Activated naive CD8-positive, alpha-beta T cell treated with anti-CD3 and anti-CD28 coated beads, Interleukin-2, amount 50 U/mL, for 24 hours (primary cell): ENCODE measurements around the gene KIF26B.
"Not testable (repeated sequence)": the region's sequence is repeated elsewhere in the genome, so short reads cannot be mapped to it uniquely, and the experiment has no call there.

Experiments used
- ATAC-seq: fragments of 150-1000 bp; cut with Tn5 transposase; one replicate; pipeline ENCODE4 v1.10.0; 2021
- DNase-seq: peaks from one replicate; pipeline ENCODE4 v3.0.0; 2021
- H3K27ac Mint-ChIP-seq: one replicate; pipeline ENCODE4 v1.8.0; 2021; ENCODE audit warnings: mild to moderate bottlenecking, mixed read lengths
- H3K27me3 Mint-ChIP-seq: one replicate; pipeline ENCODE4 v1.8.0; 2021; ENCODE audit warnings: mixed read lengths
- H3K36me3 Mint-ChIP-seq: one replicate; pipeline ENCODE4 v1.8.0; 2021; ENCODE audit warnings: low read depth, mixed read lengths
- H3K4me1 Mint-ChIP-seq: one replicate; pipeline ENCODE4 v1.8.0; 2021; ENCODE audit warnings: mixed read lengths
- H3K4me3 Mint-ChIP-seq: one replicate; pipeline ENCODE4 v1.8.0; 2021; ENCODE audit warnings: mild to moderate bottlenecking, moderate library complexity, mixed read lengths
- H3K9me3 Mint-ChIP-seq: one replicate; pipeline ENCODE4 v1.8.0; 2021; ENCODE audit warnings: mixed read lengths

Gene KIF26B

DNA sequence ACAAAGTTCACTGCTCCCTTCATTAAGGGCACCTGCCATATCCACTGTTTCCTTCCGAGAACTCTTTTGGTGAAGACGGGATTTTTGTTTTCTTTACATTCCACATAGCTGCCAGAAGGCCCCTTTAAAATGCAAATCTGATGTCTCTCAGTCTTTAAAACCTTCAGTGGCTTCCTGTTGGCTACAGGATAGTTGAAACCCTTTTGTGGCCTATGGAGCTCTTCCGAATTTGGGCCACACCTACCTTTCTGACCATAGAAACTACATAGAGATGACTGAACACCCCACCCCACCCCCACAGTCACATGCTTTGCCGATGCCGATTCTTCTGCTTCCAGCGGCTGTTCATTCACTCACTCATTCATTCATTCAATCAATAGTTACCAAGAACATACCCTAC is 502.6 kb downstream of the KIF26B start:
- no peaks in the 10 kb centered on the region for H3K27me3 Mint-ChIP-seq
- no peak overlapping the region for H3K27ac Mint-ChIP-seq
- H3K36me3 Mint-ChIP-seq, result no peaks in the 10 kb centered on the region
- no peaks in the 10 kb centered on the region for H3K4me1 Mint-ChIP-seq
- no peaks in the 10 kb centered on the region for H3K9me3 Mint-ChIP-seq
- ATAC-seq, result no peak
- no peak overlapping the region for H3K4me3 Mint-ChIP-seq
- no peak for DNase-seq

DNA sequence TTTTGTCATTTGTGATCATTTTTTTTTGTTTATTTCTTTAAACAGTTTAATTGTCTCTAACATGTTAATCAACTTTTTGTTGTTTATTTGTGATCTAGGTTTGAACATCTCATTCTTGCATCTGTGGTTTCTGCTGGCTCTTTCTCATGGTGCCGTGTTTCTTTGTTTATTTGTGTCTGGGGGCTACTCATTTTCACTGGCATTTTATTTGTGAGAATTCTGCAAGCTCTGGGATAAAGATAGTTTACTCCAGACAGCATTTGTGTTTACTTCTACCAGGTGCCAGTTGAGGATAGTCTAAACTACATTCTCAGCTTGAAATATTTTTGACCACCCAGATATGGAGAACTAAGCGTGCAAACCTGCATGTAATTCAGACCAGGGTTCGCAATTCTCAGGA is 508.6 kb downstream of the KIF26B start:
- Mint-ChIP-seq H3K27me3 (no peaks in the 10 kb centered on the region), H3K27ac (no peak overlapping the region), H3K4me1 (no peaks in the 10 kb centered on the region), H3K4me3 (no peak overlapping the region), H3K36me3 (no peaks in the 10 kb centered on the region), H3K9me3 (no peaks in the 10 kb centered on the region)
- no peak for DNase-seq
- ATAC-seq, result no peak

DNA sequence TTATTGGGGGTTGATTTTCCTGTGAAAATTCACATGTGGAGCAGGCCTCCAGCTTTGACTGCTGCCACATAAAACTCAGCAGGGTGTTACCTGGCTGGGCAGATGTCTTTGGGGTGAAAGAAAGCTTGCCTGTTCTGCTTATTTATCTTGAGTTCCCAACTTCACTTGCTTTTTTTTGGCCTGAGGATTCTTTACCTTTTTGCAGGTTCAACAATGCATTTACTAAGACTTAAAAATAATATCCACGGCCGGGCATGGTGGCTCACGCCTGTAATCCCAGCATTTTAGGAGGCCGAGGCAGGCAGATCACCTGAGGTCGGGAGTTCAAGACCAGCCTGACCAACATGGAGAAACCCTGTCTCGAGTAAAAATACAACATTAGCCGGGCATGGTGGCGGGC is 509.1 kb downstream of the KIF26B start:
- no peaks in the 10 kb centered on the region for H3K9me3 Mint-ChIP-seq
- H3K27me3 Mint-ChIP-seq, result no peaks in the 10 kb centered on the region
- H3K36me3 Mint-ChIP-seq, result no peaks in the 10 kb centered on the region
- H3K4me3 Mint-ChIP-seq, result no peak overlapping the region
- ATAC-seq (no peak), DNase-seq (no peak)
- no peaks in the 10 kb centered on the region for H3K4me1 Mint-ChIP-seq
- no peak overlapping the region for H3K27ac Mint-ChIP-seq

DNA sequence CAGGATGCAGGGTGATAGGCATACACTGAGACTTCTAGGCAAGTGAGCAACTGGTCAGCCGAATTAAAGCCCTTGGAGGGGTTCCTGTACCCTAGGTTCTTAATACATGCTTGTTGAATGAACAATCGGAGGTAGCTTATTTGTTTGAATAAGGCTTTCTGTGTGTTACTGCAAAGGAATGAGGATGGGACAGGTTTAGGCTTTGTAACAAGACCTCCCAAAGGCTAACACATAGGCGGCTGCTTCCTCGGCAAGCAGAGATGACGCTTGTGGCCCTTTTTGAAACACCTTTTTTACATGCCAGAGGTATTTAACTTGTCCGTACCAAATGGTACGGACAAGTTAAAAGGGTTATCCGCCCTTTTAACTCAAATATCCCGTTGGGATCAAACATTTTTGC is 511.6 kb downstream of the KIF26B start:
- H3K27me3 Mint-ChIP-seq, result no peaks in the 10 kb centered on the region
- no peak for ATAC-seq
- no peaks in the 10 kb centered on the region for H3K4me1 Mint-ChIP-seq
- H3K4me3 Mint-ChIP-seq, result no peak overlapping the region
- H3K27ac Mint-ChIP-seq, result no peak overlapping the region
- no peaks in the 10 kb centered on the region for H3K9me3 Mint-ChIP-seq
- no peak for DNase-seq
- H3K36me3 Mint-ChIP-seq, result no peaks in the 10 kb centered on the region

DNA sequence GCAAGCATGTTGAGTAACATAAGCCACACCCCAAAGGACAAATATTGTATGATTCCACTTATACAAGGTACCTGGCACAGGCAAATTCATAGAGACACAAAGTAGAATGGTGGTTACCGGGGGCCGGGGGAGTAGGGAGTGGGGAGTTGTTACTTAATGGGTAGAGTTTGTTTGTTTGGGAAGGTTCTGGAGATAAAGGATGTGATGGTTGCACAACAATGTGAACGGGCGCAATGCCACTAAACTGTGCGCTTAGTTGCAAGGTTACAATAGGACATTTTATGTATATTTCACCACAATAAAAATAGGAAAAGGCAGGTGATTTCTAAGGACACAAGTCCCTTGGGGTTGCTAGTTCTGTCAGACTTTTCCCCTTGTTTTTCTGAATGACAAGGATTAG is 516.6 kb downstream of the KIF26B start:
- ATAC-seq (no peak), DNase-seq (no peak)
- H3K4me1 Mint-ChIP-seq, result no peaks in the 10 kb centered on the region
- no peaks in the 10 kb centered on the region for H3K27me3 Mint-ChIP-seq
- no peaks in the 10 kb centered on the region for H3K9me3 Mint-ChIP-seq
- H3K4me3 Mint-ChIP-seq, result no peak overlapping the region
- H3K27ac Mint-ChIP-seq, result no peak overlapping the region
- no peaks in the 10 kb centered on the region for H3K36me3 Mint-ChIP-seq

DNA sequence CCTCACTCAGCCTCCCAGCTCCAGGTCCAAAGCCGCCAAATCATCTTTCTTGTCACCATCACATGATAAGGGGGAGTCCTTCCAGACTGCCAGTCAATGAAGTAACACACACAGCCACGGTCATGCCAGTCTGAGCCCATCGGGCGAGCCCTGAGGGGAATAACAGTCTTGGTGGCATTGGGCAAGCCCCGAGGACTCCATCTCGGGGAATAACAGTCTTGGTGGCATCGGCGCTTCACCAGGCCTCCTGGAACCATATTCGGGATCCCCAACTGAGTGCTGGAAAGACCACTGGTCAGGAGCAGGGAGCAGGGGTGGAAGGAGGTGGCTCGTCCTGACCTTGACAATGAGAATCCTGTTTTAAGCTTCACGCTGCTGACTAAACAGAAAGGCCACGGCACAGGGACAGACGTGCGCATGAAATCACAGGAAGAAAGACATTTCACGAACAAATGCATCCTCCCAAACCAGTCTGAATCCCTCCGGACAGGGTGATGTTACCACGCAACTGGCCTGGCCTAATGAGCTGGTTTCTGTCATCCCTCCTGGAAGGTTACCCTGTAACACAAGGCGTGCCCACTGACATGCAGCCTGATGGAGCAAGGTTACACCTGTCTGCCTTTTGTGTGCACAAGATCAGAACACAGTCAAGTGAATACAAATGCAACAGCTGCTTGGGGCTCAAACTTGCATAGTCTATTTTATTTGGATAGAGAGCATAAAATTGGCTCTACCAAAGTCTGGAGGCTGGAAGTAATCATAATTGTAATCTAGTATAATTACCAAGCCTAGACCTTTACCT is 517.4 kb downstream of the KIF26B start:
- Mint-ChIP-seq H3K27me3 (no peaks in the 10 kb centered on the region), H3K4me1 (no peaks in the 10 kb centered on the region), H3K36me3 (no peaks in the 10 kb centered on the region), H3K9me3 (no peaks in the 10 kb centered on the region), H3K27ac (no peak overlapping the region), H3K4me3 (no peak overlapping the region)
- ATAC-seq (no peak), DNase-seq (no peak)

DNA sequence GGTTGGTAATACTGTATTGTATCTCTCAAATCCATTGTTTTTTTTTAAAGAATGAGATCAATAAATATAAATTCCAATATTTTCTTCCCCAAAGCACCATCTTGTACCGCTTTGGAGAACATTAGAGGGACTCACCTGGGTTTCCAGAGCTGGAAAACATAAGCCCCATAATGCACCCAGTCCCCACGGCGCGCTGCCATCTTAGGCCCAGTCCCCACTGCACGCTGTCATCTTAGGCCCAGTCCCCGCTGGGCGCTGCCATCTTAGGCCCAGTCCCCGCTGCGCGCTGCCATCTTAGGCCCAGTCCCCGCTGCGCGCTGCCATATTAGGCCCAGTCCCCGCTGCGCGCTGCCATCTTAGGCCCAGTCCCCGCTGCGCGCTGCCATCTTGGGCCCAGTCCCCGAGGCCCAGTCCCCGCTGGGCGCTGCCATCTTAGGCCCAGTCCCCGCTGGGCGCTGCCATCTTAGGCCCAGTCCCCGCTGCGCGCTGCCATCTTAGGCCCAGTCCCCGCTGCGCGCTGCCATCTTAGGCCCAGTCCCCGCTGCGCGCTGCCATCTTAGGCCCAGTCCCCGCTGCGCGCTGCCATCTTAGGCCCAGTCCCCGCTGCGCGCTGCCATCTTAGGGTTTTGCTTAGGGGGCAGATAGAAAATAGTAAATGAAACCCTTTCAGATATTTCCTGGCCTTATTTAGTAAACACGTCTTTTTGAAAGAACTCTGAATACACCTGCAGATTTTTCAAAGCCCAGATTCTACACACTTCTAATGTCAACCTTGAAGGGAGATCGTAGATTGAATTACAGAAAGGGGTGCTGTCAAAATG is 518.3 kb downstream of the KIF26B start:
- not testable (repeated sequence) for H3K4me3 Mint-ChIP-seq, H3K9me3 Mint-ChIP-seq, H3K27me3 Mint-ChIP-seq, H3K27ac Mint-ChIP-seq, H3K36me3 Mint-ChIP-seq, DNase-seq, ATAC-seq, H3K4me1 Mint-ChIP-seq

DNA sequence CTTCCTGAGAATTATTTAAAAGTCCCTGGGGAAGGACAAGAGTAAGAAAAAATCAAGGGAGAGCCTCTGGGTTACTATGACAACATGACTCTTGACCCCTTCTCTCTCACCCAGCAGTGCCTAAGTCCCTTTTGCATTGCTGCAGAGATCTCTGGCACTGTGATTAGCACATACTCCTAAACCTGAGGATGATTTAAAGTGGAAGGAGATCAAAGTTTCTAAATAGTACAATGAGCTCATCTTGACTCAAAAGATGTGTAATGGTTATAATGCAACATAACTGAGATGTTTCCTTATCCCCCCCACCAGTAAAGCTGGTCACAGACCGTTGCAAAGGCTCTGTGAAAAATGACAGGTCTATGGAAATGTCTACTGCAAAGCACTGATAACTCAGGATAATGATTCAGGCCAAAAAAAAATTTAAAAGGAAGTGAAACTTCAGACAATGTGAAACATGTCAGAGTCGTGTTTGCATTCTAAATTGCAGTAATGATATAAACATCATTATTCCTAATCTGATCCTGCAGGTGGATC is 519.2 kb downstream of the KIF26B start:
- DNase-seq (no peak), ATAC-seq (no peak)
- H3K9me3 Mint-ChIP-seq, result no peaks in the 10 kb centered on the region
- no peaks in the 10 kb centered on the region for H3K36me3 Mint-ChIP-seq
- H3K27ac Mint-ChIP-seq, result no peak overlapping the region
- no peaks in the 10 kb centered on the region for H3K4me1 Mint-ChIP-seq
- no peaks in the 10 kb centered on the region for H3K27me3 Mint-ChIP-seq
- H3K4me3 Mint-ChIP-seq, result no peak overlapping the region

DNA sequence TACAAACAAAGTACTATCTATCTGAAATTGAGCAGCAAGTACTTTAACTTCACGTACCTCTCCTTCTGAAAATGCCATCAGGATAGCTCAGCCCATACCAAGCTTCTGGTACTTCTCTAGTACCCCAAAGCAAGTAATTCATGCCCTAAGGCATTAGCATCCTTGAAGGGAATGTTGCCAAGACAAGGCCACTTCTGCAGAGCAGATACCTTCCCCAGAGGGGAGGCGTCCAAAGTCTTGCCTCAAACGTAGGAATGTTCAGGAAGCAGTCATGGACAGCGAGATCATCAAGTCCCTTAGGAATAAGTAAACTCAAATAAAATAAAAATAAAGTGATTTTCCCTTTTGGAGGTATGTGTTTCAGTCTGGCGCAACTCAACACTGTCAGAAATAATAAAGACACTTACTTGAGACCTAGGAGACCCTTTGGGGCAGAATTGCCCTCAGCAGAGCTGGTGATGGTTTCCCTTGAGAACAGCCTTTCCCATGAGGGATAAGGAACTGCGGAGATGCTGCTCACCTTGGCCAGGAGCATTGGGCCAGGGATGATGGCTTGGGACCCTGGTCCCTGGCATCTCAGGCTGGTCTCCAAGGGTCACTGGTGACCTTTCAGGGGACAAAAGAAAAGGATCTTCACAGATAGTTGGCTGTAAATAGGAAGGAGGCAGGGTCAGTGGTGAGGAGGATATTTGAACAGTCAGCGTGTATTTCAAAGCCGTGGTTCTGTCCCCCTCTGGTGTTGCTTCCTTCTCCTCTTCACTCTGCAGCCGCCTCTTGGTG is 522.9 kb downstream of the KIF26B start:
- no peak for ATAC-seq
- Mint-ChIP-seq H3K27me3 (no peaks in the 10 kb centered on the region), H3K4me1 (no peaks in the 10 kb centered on the region), H3K27ac (no peak overlapping the region), H3K36me3 (no peaks in the 10 kb centered on the region), H3K9me3 (no peaks in the 10 kb centered on the region), H3K4me3 (no peak overlapping the region)
- DNase-seq, result no peak

DNA sequence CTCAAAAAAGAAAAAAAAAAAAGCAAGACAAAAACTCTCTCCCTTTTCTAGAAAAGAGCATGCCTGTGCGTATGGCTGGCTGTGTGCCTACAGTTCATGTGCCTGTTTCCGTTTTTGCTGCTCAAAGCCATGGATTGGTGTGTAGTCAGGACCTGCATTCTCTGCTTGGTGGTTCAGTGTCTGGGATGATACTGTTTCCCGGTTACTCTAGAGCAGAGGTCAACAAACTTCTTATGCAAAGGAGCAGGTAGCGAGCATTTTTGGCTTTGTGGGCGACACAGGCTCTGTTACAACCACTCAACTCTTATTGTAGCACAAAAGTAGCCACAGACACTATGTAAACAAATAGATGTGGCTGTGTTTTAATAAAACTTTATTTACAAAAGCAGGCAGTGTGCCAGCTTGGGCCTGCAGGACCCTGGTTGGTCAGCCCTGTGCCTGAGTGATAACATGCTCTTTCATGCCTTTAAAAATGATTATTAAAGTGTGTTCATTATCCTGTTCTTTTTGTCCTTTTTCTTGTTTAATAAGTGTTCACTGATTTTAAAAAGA is 524.2 kb downstream of the KIF26B start:
- ATAC-seq (no peak), DNase-seq (no peak)
- no peak overlapping the region for H3K27ac Mint-ChIP-seq
- no peaks in the 10 kb centered on the region for H3K9me3 Mint-ChIP-seq
- H3K27me3 Mint-ChIP-seq, result no peaks in the 10 kb centered on the region
- H3K4me3 Mint-ChIP-seq, result no peak overlapping the region
- no peaks in the 10 kb centered on the region for H3K36me3 Mint-ChIP-seq
- no peaks in the 10 kb centered on the region for H3K4me1 Mint-ChIP-seq

DNA sequence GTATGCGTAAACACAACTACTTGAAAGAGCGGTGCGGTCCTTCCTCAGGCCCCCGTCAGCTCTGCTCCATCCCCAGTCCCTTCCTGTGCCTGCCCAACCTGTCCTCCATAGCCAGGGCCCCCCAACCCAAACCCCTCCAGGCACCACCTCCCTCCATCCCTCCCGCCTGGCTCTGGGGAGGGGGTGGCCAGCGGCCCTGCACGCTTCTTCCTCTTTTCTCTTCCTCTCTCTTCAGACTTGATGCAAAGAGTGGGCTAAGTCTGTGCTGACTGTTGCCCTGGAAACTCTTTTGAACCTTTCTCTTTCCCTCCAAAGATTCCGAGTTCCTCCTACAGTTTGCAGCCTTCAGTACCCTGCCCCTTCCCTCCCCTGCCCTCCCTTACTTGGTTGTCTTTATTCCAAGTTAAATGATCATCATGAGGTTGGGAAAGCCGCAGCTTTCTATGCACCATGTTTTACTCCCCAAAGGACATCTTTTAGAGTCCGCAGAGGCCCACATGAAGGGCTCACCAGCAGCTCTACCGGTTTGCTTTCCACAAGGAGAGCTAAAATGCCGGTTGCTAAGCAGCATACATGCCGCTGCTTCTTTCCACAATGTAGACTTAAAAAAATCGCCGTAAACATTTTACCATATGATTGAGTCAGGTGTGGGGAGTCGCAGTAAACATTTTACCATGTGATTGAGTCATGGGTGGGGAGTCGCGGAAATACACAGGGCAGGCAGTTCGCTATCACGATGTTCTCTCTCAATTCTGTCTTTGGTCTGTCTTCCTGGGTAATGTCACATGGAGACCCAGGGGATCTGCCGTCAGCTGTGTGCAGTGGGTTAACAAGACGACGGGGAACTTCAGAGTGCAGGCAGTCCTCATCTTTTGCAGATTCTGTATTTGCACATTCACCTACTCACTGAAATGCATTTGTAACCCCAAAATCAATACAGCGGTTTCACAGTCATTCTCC is 525.3 kb downstream of the KIF26B start:
- Mint-ChIP-seq H3K36me3 (no peaks in the 10 kb centered on the region), H3K4me1 (no peaks in the 10 kb centered on the region), H3K9me3 (no peaks in the 10 kb centered on the region), H3K27me3 (no peaks in the 10 kb centered on the region), H3K27ac (no peak overlapping the region), H3K4me3 (no peak overlapping the region)
- ATAC-seq, result no peak
- no peak for DNase-seq

DNA sequence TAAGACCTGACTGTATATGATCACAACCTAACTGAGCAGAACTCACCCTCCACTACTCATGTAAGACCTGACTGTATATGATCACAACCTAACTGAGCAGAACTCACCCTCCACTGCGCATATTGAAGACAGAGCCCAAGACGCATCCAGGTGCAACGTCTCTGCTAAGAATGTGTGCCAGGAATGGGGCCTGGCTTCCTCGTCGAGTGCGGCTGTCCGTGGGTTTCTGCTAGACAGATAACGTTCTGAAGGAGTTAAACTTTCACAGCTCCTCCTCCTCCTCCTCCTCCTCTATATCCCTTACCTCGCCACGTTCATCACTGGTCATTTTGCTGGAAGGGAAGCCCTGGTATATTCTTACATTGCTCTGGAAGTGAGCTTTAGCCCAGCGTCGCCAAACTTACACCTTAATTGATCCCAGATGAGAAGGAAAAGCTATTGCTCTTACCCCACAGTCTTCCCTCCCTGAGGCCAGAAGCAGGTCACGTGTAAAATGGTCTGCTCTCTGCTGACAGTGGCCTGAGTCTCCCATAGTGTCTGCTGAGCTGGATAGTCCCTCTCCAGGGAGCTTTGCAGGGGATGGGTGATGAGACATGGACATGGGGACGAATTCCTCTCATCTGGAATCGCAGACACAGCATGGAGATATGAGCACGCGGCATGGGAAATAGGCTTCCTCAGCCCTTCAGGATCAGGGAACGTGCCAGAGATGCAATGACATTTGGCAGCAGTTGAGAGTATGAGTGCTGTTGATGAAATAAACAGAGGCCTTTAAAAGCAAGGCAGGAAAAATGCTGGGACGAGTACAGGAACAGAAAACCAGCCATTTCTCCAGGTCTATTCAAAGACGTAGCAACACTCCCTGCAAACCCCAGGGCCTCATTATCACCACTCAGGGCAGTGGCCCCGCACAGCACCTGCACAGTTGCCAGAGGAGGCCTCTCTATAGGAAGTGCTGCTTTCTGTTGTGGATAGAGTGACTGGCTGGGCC is 528.1 kb downstream of the KIF26B start:
- H3K4me1 Mint-ChIP-seq, result no peaks in the 10 kb centered on the region
- H3K9me3 Mint-ChIP-seq, result no peaks in the 10 kb centered on the region
- no peak overlapping the region for H3K4me3 Mint-ChIP-seq
- H3K36me3 Mint-ChIP-seq, result no peaks in the 10 kb centered on the region
- H3K27me3 Mint-ChIP-seq, result peaks cover 2% of the 10 kb centered on the region
- H3K27ac Mint-ChIP-seq, result no peak overlapping the region
- ATAC-seq, result no peak
- no peak for DNase-seq

DNA sequence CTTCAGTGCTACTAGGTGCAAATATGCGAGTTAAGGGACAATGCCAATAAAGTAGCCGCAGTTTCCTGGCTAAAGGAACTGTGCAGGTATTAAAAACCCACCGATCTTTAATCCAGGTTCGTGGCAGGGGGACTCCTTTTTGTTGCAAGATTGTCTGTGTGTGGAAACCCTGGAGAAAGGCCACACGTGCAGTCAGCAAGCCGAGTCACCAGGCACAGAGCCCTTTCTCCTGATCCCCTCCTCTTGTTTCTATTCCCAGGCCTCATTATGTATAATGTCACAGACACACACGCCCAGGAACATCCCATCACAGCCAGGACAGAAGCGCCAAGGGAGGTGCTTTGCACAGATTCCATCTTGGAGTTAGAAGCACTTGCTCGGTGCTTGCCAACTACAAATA is 528.9 kb downstream of the KIF26B start:
- Mint-ChIP-seq H3K4me3 (no peak overlapping the region), H3K4me1 (no peaks in the 10 kb centered on the region), H3K27ac (no peak overlapping the region), H3K36me3 (no peaks in the 10 kb centered on the region), H3K9me3 (no peaks in the 10 kb centered on the region), H3K27me3 (peaks cover 2% of the 10 kb centered on the region)
- ATAC-seq, result no peak
- no peak for DNase-seq
